GM19397 (cell line): ENCODE results near the gene SCAANT1.

ENCODE experiments used
- ATAC-seq: cut with Tn5 transposase; IDR thresholded peaks from one replicate; pipeline ENCODE4 v1.9.1; 2021; ENCODE audit warnings: mild to moderate bottlenecking, moderate library complexity; ENCODE audit not compliant: unreplicated experiment

SCAANT1 gene

GRCh38 chr3:63905731-63906620 is 6.2 kb downstream of the SCAANT1 start:
- ATAC-seq = no peak

- ATAC-seq = no peak
Observed at GRCh38 chr3:63900459-63900858, 11.7 kb downstream of the SCAANT1 start.

GRCh38 chr3:63900010-63900409 is 12.2 kb downstream of the SCAANT1 start:
- ATAC-seq = no peak

- no peak for ATAC-seq
Observed at GRCh38 chr3:63896332-63897030, 15.7 kb downstream of the SCAANT1 start.

GRCh38 chr3:63895422-63896189 is 16.6 kb downstream of the SCAANT1 start:
- ATAC-seq = no peak

GRCh38 chr3:63892773-63893352 is 19.3 kb downstream of the SCAANT1 start:
- ATAC-seq = no peak

GRCh38 chr3:63891518-63891917 is 20.7 kb downstream of the SCAANT1 start:
- ATAC-seq = no peak

- no peak for ATAC-seq
Observed at GRCh38 chr3:63886858-63887257, 25.3 kb downstream of the SCAANT1 start.

- no peak for ATAC-seq
Observed at GRCh38 chr3:63880653-63881052, 31.5 kb downstream of the SCAANT1 start.

GRCh38 chr3:63878394-63879060 is 33.7 kb downstream of the SCAANT1 start:
- no peak for ATAC-seq

GRCh38 chr3:63877737-63878393 is 34.3 kb downstream of the SCAANT1 start:
- no peak for ATAC-seq

- ATAC-seq = no peak
Observed at GRCh38 chr3:63876260-63876659, 35.9 kb downstream of the SCAANT1 start.

- ATAC-seq = no peak
Observed at GRCh38 chr3:63875510-63875909, 36.7 kb downstream of the SCAANT1 start.

- ATAC-seq = no peak
Observed at GRCh38 chr3:63874769-63875168, 37.4 kb downstream of the SCAANT1 start.

- no peak for ATAC-seq
Observed at GRCh38 chr3:63872135-63872924, 39.9 kb downstream of the SCAANT1 start.

- no peak for ATAC-seq
Observed at GRCh38 chr3:63870615-63871005, 41.6 kb downstream of the SCAANT1 start.

GRCh38 chr3:63869940-63870614 is 42.1 kb downstream of the SCAANT1 start:
- ATAC-seq = no peak

- ATAC-seq = no peak
Observed at GRCh38 chr3:63867225-63867624, 45.0 kb downstream of the SCAANT1 start.

- no peak for ATAC-seq
Observed at GRCh38 chr3:63864965-63865327, 47.2 kb downstream of the SCAANT1 start.
